Omental fat pad (tissue), 4 donors: ENCODE results near the gene METAP1. TPM values are rescaled to one million over a fixed set of nuclear protein-coding genes. Genes with fewer than 3 reads are reported as not detected.
A peak's percentile ranks its signal among the peaks of the same experiment; 100 is the strongest.

Experiments used
- ATAC-seq: fragments of 150-250 bp; one replicate; pipeline ENCODE4 v1.9.1; 2016; ENCODE audit warnings: mild to moderate bottlenecking, moderate library complexity; ENCODE audit not compliant: low FRiP score
- DNase-seq: peaks from one replicate; pipeline ENCODE4 v3.0.0-alpha.2; 2019; ENCODE audit warnings: low spot score
- total RNA-seq, 4 donors: library from RNA; depleted of rRNA; stranded (reverse); fragments of >200 nt; gene quantifications; one replicate each; pipeline ENCODE4 v1.1.0, GENCODE V29; 2016
- TF ChIP-seq, protein P1 (sequence below), 3 donors: fragments of 450-650 bp; IDR thresholded peaks; one replicate each; pipeline ENCODE4 v1.5.1; 2016 to 2017; ENCODE audit warnings: antibody characterized with exemption in 3 of 3, mild to moderate bottlenecking in 3 of 3, moderate library complexity in 2 of 3

The METAP1 gene
- total RNA-seq, result 10 to 100 TPM; 21.7 to 37.0 (median 26.5) TPM

DNA sequence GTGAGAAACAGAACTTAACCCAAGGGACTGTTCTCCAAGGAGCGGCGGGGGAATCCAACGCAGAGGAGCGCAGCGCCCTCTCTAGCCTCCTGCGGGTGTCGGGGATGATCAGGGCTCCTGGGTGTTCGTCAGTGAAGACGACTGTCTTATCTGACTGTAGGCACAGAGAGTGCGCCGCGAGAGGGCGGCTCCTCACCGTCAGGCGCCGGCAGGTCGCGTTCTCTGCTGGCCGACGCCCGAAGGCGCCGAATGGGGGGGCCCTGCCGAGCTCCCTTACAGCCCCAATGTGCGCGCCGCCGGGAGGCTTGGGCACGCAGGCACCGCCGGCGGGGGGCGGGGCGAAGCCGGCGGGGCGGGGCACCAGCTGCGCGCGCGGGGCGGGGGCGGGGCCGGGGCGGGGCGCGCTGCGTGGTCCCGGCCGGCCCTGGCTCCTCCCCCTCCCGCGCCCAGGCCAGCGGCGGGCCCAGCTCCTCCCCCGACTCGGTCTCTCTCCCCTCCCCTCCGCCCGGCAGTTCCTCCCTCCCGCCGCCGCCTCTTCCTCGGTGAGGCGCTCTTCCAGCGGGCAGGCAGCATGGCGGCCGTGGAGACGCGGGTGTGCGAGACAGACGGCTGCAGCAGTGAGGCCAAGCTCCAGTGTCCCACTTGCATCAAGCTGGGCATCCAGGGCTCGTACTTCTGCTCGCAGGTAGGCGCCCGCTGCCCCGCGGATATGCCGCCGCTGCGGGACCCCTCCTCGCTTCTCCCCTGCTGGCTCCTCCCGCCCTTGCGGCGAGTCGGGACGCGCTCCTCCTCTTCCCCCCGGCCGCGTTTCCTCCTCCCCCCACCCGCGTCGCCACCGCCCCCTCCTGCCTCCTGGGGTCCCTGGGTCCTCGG, at the start of gene METAP1:
Gene METAP1 (plus strand): TSS at position 539 of the 873 bp plus-strand sequence. CDS start 33 bp downstream, at position 572.
- peak; percentile 58 for DNase-seq
- TF ChIP-seq, protein P1, sequence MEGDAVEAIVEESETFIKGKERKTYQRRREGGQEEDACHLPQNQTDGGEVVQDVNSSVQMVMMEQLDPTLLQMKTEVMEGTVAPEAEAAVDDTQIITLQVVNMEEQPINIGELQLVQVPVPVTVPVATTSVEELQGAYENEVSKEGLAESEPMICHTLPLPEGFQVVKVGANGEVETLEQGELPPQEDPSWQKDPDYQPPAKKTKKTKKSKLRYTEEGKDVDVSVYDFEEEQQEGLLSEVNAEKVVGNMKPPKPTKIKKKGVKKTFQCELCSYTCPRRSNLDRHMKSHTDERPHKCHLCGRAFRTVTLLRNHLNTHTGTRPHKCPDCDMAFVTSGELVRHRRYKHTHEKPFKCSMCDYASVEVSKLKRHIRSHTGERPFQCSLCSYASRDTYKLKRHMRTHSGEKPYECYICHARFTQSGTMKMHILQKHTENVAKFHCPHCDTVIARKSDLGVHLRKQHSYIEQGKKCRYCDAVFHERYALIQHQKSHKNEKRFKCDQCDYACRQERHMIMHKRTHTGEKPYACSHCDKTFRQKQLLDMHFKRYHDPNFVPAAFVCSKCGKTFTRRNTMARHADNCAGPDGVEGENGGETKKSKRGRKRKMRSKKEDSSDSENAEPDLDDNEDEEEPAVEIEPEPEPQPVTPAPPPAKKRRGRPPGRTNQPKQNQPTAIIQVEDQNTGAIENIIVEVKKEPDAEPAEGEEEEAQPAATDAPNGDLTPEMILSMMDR (IDR thresholded peaks at IDR 0.05), result no peak
- peak; percentile 97 for ATAC-seq

DNA sequence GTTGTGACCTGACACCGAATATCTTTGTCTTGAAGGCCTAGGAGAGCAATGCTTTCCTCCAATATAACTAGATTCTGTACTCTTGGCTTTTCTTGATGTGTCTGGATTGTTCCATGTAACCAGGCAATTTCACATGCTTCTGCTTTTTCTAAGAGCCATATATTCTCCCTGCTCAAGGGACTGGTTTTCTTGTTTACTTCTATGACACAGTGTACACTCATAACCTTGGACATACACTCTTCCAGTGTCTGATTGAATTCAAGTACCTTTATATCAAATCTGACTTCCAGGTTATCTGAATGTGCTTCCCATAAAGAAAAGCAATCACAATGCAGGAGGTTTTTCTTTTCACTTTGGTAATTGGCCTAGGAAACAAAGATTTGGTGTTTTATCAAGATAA, 49.2 kb upstream of the METAP1 start:
- no peak for DNase-seq
- TF ChIP-seq, protein P1 (IDR thresholded peaks at IDR 0.05), result no peak
- no peak for ATAC-seq

DNA sequence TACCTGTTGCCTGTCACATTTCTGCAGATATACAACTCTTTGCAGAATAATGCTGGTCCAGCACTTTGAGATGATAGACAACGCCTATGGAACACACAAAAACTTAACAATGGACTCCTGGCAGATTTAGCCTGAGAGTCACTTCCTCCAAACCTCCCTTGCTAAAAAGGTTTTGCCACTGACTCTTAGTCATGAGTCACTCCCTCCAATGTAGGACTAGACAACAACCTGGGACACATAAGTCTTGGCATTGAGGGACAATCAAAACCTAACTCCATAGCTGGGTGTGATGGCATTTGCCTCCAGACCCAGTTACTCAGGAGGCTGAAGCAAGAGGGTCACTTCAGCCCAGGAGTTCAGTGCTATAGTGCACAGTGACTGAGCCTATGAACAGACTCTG, 44.6 kb upstream of the METAP1 start:
- ATAC-seq (no peak), DNase-seq (no peak)
- TF ChIP-seq, protein P1 (IDR thresholded peaks at IDR 0.05), result no peak

DNA sequence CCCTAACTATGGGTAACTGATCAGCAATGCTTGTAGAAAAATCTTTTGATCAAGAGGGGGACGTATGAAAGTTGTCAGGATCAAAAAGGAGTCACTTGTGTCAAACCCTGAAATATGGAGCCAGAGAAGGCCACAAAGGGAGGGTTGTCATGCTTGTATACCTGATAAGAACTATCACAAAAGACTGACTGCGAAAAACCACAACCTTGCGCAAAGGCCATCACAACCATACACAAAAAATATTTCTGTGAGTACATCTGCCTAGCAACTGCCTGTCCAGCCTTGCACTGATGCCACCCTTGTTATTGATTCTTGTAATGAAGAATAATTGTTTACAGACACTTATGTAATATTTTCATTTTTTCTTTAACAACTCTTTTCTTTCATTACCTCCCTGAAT, 43.8 kb upstream of the METAP1 start:
- no peak for ATAC-seq
- DNase-seq, result no peak
- TF ChIP-seq, protein P1 (IDR thresholded peaks at IDR 0.05), result no peak

DNA sequence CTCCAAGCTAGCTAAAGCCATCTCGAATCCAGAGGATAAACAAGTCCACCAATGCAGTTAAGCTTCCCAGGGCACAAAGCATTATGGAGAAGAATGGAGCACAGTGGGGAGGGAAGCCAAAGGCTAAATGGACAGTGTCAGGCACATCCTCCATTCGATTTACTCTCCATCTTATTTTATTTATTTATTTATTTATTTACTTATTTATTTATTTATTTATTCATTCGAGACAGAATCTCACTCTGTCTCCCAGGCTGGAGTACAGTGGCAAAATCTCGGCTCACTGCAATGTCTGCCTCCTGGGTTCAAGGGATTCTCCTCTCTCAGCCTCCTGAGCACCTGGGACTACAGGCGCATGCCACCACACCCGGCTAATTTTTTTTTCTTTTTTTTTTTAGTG, 40.3 kb upstream of the METAP1 start:
- ATAC-seq (no peak), DNase-seq (no peak)
- TF ChIP-seq, protein P1 (IDR thresholded peaks at IDR 0.05), result no peak

DNA sequence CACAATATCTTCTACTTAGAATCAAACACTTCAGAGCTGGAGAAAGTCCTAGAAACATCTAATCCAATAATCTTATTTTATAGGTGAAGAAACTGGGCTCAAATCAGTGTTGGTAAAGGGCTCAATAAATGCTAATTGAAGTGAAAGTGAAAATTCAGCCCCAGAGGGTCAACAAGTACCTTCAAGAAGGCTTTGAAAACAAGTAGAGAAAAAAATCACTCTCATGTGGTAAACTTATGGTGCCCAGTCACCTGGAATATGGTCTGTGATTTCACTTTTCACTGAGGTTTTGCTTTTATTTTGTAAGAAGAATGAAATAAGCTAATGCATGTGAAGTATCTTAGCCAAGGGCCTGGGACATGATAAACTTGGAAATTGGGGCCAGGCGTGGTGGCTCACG, 37.5 kb upstream of the METAP1 start:
- DNase-seq, result no peak

More for the DNA sequence above, 37.5 kb upstream of the METAP1 start:
- ATAC-seq, result no peak
- TF ChIP-seq, protein P1 (IDR thresholded peaks at IDR 0.05), result no peak
